Mammary epithelial cell (primary cell): ENCODE results near the gene CFTR.

Experiments
- EZH2 ChIP-seq: IDR thresholded peaks from 2 replicates; pipeline ENCODE4 v1.6.1; 2012; ENCODE audit warnings: low read length, inconsistent platforms, borderline replicate concordance
- TF ChIP-seq, protein P1 (sequence below), 2 donors: IDR thresholded peaks in 1 of 2; conservative IDR thresholded peaks in 1 of 2; 2 replicates each; pipeline ENCODE4 v1.5.1; 2011 to 2012; ENCODE audit warnings: inconsistent platforms in 2 of 2, low read length in 2 of 2, mild to moderate bottlenecking in 2 of 2, control low read depth in 1 of 2, low read depth in 1 of 2; ENCODE audit not compliant: insufficient read depth in 1 of 2; ENCODE audit errors: extremely low read depth in 1 of 2

DNA sequence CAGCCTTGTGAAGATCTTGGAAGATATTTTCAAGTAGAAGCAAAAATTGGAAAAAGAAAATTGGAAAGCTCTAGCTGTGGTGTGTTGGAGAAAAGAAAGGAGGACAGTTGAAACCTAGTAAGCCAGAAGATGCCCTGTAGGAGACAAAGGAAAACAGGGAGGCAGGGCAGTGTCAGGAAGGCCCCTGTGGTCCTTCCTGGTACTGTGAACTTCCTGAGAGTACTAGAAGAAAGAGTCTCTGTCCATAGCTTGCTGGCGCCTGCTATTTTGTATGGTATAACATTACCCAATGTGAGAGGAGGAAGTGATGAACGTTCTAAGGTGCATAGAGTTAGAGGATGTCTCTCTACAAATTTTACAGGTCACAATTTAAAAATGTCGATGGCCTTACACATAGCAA is 210.3 kb downstream of the CFTR start:
- TF ChIP-seq, protein P1, sequence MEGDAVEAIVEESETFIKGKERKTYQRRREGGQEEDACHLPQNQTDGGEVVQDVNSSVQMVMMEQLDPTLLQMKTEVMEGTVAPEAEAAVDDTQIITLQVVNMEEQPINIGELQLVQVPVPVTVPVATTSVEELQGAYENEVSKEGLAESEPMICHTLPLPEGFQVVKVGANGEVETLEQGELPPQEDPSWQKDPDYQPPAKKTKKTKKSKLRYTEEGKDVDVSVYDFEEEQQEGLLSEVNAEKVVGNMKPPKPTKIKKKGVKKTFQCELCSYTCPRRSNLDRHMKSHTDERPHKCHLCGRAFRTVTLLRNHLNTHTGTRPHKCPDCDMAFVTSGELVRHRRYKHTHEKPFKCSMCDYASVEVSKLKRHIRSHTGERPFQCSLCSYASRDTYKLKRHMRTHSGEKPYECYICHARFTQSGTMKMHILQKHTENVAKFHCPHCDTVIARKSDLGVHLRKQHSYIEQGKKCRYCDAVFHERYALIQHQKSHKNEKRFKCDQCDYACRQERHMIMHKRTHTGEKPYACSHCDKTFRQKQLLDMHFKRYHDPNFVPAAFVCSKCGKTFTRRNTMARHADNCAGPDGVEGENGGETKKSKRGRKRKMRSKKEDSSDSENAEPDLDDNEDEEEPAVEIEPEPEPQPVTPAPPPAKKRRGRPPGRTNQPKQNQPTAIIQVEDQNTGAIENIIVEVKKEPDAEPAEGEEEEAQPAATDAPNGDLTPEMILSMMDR (conservative IDR thresholded peaks at IDR 0.05 in 1 of 2, IDR thresholded peaks at IDR 0.05 in 1 of 2; ENCODE audit: extremely low read depth in 1 of 2, insufficient read depth in 1 of 2, low read depth in 1 of 2, low read length in 2 of 2), result no peak
- no peak for TF ChIP-seq EZH2
